PFSK-1 (cell line): Measurements from ENCODE around the gene PPP1R7.

Source experiments
- FOXP2 ChIP-seq: optimal IDR thresholded peaks from 2 replicates; pipeline ENCODE3; 2011; ENCODE audit warnings: borderline replicate concordance, control low read depth, inconsistent platforms; ENCODE audit not compliant: insufficient read depth; ENCODE audit errors: extremely low read length, extremely low read depth
- POLR2AphosphoS5 ChIP-seq: IDR thresholded peaks from 2 replicates; pipeline ENCODE4 v1.6.1; 2012; ENCODE audit warnings: low read depth, mild to moderate bottlenecking, control low read depth, low read length, moderate library complexity
- REST ChIP-seq, 2 experiments: IDR thresholded peaks; 2 replicates each; pipeline versions ENCODE4 v1.6.1 to v1.8.0; 2011 to 2012; ENCODE audit warnings: low read depth in 2 of 2, low read length in 2 of 2, control low read depth in 1 of 2, inconsistent platforms in 1 of 2, mild to moderate bottlenecking in 1 of 2, moderate library complexity in 1 of 2; ENCODE audit not compliant: insufficient read depth in 1 of 2
- SIN3A ChIP-seq: IDR thresholded peaks from 2 replicates; pipeline ENCODE4 v1.6.1; 2012; ENCODE audit warnings: mild to moderate bottlenecking, low read length, moderate library complexity, borderline replicate concordance; ENCODE audit not compliant: insufficient read depth
- TAF1 ChIP-seq: IDR thresholded peaks from 2 replicates; pipeline ENCODE4 v1.6.1; 2012; ENCODE audit warnings: low read length, control low read depth, borderline replicate concordance; ENCODE audit not compliant: insufficient read depth

The PPP1R7 gene

GRCh38 chr2:241217320-241218031, 67.2 kb downstream of the PPP1R7 start:
- TF ChIP-seq POLR2AphosphoS5 (no peak), REST (IDR thresholded peaks at IDR 0.05; ENCODE audit: insufficient read depth in 1 of 2, low read depth in 2 of 2, low read length in 2 of 2) (no peak), SIN3A (no peak), FOXP2 (peak; percentile 4)

- no peak for TF ChIP-seq REST (IDR thresholded peaks at IDR 0.05; ENCODE audit: insufficient read depth in 1 of 2, low read depth in 2 of 2, low read length in 2 of 2)
- no peak for TF ChIP-seq TAF1
- 0 out of 2 replicates have a peak, but pooled peaks have one; percentile 25 for TF ChIP-seq POLR2AphosphoS5
- no peak for TF ChIP-seq SIN3A
- no peak for TF ChIP-seq FOXP2
Measured at GRCh38 chr2:241218131-241219029, 68.1 kb downstream of the PPP1R7 start.

- TF ChIP-seq SIN3A (no peak), TAF1 (no peak), FOXP2 (no peak), REST (IDR thresholded peaks at IDR 0.05; ENCODE audit: insufficient read depth in 1 of 2, low read depth in 2 of 2, low read length in 2 of 2) (no peak), POLR2AphosphoS5 (no peak)
Measured at GRCh38 chr2:241219030-241219382, 68.7 kb downstream of the PPP1R7 start.

GRCh38 chr2:241219856-241220356, 69.6 kb downstream of the PPP1R7 start:
- TF ChIP-seq POLR2AphosphoS5 (no peak), FOXP2 (no peak), TAF1 (no peak), SIN3A (no peak), REST (IDR thresholded peaks at IDR 0.05; ENCODE audit: insufficient read depth in 1 of 2, low read depth in 2 of 2, low read length in 2 of 2) (no peak)
